Measurements from ENCODE around the gene MTFR2.

MTFR2 gene

GRCh38 chr6:136184738-136185137 lies 65.4 kb downstream of the MTFR2 start:
- no peak for DNase-seq (ENCODE audit: low read depth in 2 of 2)

- no peak for DNase-seq (ENCODE audit: low read depth in 2 of 2)
Observed at GRCh38 chr6:136181861-136182260, 68.2 kb downstream of the MTFR2 start.

GRCh38 chr6:136181512-136181833 lies 68.6 kb downstream of the MTFR2 start:
- DNase-seq (ENCODE audit: low read depth in 2 of 2) = no peak
